Keratinocyte (primary cell): ENCODE measurements around the gene JAM3. TPM values are rescaled to one million over a fixed set of nuclear protein-coding genes. Genes with fewer than 3 reads are reported as not detected.

Source experiments
- DNase-seq: peaks from one replicate; pipeline ENCODE4 v3.0.0-alpha.2; 2011; ENCODE audit warnings: low read depth, missing footprints, low spot score
- FAIRE-seq: peaks from 2 replicates; lab custom pipeline; 2011; peaks lifted over from hg19 to GRCh38; lab: Jason Lieb, UNC
- H2AFZ ChIP-seq: 2 replicates; pipeline ENCODE4 v1.6.0; 2012; ENCODE audit warnings: low read length, control low read depth, inconsistent platforms; ENCODE audit not compliant: control insufficient read depth
- H3K27ac ChIP-seq: 2 replicates; pipeline ENCODE4 v1.5.1; 2011; ENCODE audit warnings: low read length; ENCODE audit not compliant: control insufficient read depth, insufficient read depth
- H3K27me3 ChIP-seq: 3 replicates; pipeline ENCODE4 v1.6.0; 2011; ENCODE audit warnings: low read length; ENCODE audit not compliant: control insufficient read depth, insufficient read depth; ENCODE audit errors: extremely low read depth
- H3K36me3 ChIP-seq, 2 experiments: 2 replicates in 1 of 2; 3 replicates in 1 of 2; pipeline ENCODE4 v1.5.1; 2011; ENCODE audit warnings: low read length in 2 of 2, mild to moderate bottlenecking in 1 of 2; ENCODE audit not compliant: control insufficient read depth in 2 of 2, insufficient read depth in 2 of 2; ENCODE audit errors: extremely low read depth in 1 of 2
- H3K4me1 ChIP-seq: 3 replicates; pipeline ENCODE4 v1.5.1; 2011; ENCODE audit warnings: low read length; ENCODE audit not compliant: control insufficient read depth, insufficient read depth; ENCODE audit errors: extremely low read depth
- H3K4me2 ChIP-seq: 3 replicates; pipeline ENCODE4 v1.6.0; 2011; ENCODE audit warnings: low read depth, low read length; ENCODE audit not compliant: control insufficient read depth, insufficient read depth; ENCODE audit errors: extremely low read depth
- H3K4me3 ChIP-seq, 3 experiments: fragments of 200-600 bp in 1 of 3; sonication (generic) in 1 of 3; 2 replicates in 2 of 3; 3 replicates in 1 of 3; pipeline ENCODE4 v1.5.1; 2011 to 2016; ENCODE audit warnings: low read length in 3 of 3, mild to moderate bottlenecking in 3 of 3, control low read depth in 2 of 3, inconsistent platforms in 1 of 3, low read depth in 1 of 3, mixed read lengths in 1 of 3, mixed run types in 1 of 3, moderate library complexity in 1 of 3; ENCODE audit not compliant: control insufficient read depth in 2 of 3, insufficient read depth in 2 of 3; ENCODE audit errors: extremely low read depth in 1 of 3
- H3K79me2 ChIP-seq: 2 replicates; pipeline ENCODE4 v1.6.0; 2012; ENCODE audit warnings: low read length; ENCODE audit not compliant: control insufficient read depth, insufficient read depth
- H3K9ac ChIP-seq: 3 replicates; pipeline ENCODE4 v1.6.0; 2011; ENCODE audit warnings: low read length; ENCODE audit not compliant: control insufficient read depth, insufficient read depth; ENCODE audit errors: extremely low read depth
- H3K9me1 ChIP-seq: 3 replicates; pipeline ENCODE4 v1.6.0; 2011; ENCODE audit warnings: low read length; ENCODE audit not compliant: control insufficient read depth, insufficient read depth; ENCODE audit errors: extremely low read depth
- H3K9me3 ChIP-seq: 2 replicates; pipeline ENCODE4 v1.5.1; 2012; ENCODE audit warnings: low read depth, low read length; ENCODE audit not compliant: control insufficient read depth
- H4K20me1 ChIP-seq: 3 replicates; pipeline ENCODE4 v1.6.0; 2011; ENCODE audit warnings: low read length; ENCODE audit not compliant: control insufficient read depth, insufficient read depth; ENCODE audit errors: extremely low read depth
- EZH2 ChIP-seq: IDR thresholded peaks from one replicate; pipeline ENCODE4 v1.6.1; 2012; ENCODE audit warnings: inconsistent platforms, mild to moderate bottlenecking, low read length, moderate library complexity
- dilution Hi-C: fragments of 300-500 bp; cut with MboI; formaldehyde crosslinking; loops from one replicate; pipeline ENCODE4 v1.7.0; 2020; ENCODE audit warnings: low sequenced_read_pairs; ENCODE audit not compliant: extremely low pct_ligation_motif_present
- polyA plus RNA-seq, 5 experiments: library from polyadenylated mRNA; depleted of rRNA in 3 of 5; stranded (reverse) in 3 of 5; stranded (forward) in 1 of 5; unstranded in 1 of 5; fragments of >200 nt; gene quantifications; 1 replicate in 1 of 5; 2 replicates in 3 of 5; 3 replicates in 1 of 5; pipeline versions ENCODE4 v1.2.1 to v1.2.3, GENCODE V29; 2011 to 2012; ENCODE audit warnings: missing spikeins in 2 of 5, low read depth in 1 of 5, low replicate concordance in 1 of 5
- TF ChIP-seq, protein P1 (sequence below), 3 experiments: IDR thresholded peaks in 1 of 3; conservative IDR thresholded peaks in 1 of 3; optimal IDR thresholded peaks in 1 of 3; 2 replicates in 2 of 3; 3 replicates in 1 of 3; pipeline versions ENCODE3 to v1.5.1; 2011; ENCODE audit warnings: low read length in 3 of 3, mild to moderate bottlenecking in 3 of 3, moderate library complexity in 2 of 3, control low read depth in 1 of 3, inconsistent platforms in 1 of 3; ENCODE audit not compliant: insufficient read depth in 2 of 3; ENCODE audit errors: extremely low read depth in 1 of 3

The JAM3 gene
- polyA plus RNA-seq, 1 donor (not counting 4 experiments of a cell fraction or from before 2014, with no cell fraction given), result 11.4 TPM

DNA sequence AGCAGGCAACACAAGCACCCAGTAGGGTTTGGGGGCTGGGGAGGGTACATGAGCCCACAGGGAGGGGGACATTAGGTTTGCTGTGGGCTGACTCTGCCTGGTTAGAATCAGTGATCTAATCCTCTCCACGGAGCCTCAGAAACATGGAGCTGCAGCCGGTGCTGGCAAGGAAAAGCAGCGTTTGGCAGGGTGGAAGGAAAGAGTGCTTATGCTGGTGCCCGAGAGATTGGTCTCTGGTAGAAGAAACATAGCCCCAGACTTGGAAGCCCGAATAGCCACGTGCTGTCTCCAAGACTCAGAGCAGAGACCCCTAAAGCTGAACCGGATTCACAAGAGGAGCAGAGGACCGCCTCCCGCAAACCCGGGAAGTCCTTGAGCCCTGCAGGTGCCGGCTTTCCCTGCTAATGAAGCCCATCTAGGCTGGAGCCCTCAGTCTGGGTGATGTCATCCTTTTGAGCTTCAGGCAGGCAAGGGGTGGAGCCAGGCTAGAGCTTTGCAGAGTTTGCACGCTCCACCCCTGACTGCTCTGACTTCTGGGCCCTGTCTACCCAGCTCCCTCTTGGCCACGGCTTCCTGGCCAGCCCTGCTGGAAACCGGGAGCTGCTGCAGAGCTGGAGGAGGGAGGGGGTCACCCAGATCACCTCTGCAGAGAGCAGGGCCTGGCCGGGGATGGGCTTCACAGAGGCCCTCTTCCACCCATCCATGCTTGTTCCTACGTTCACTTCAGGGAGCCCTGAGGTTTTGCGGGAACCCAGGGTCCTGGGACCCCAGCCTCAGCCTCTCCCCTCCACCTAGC lies 35.0 kb upstream of the JAM3 start:
- peak overlapping the region; percentile 81 for H3K4me2 ChIP-seq
- H2AFZ ChIP-seq, result peak overlapping the region; percentile 71
- no peaks in the 10 kb centered on the region for H3K9me3 ChIP-seq
- peak overlapping the region; percentile 64 for H3K9ac ChIP-seq
- peaks cover 50% of the 10 kb centered on the region for H3K4me1 ChIP-seq
- peak overlapping the region in 1 of 3 experiments; percentile 37 for H3K4me3 ChIP-seq
- no peaks in the 10 kb centered on the region for H3K36me3 ChIP-seq
- dilution Hi-C loops, result no loop called here
- H4K20me1 ChIP-seq, result no peaks in the 10 kb centered on the region
- H3K27me3 ChIP-seq, result no peaks in the 10 kb centered on the region
- H3K27ac ChIP-seq, result peak overlapping the region; percentile 79
- H3K9me1 ChIP-seq, result no peaks in the 10 kb centered on the region
- FAIRE-seq (peak; percentile 92), DNase-seq (peak; percentile 69)
- TF ChIP-seq EZH2, result no peak
- no peaks in the 10 kb centered on the region for H3K79me2 ChIP-seq

DNA sequence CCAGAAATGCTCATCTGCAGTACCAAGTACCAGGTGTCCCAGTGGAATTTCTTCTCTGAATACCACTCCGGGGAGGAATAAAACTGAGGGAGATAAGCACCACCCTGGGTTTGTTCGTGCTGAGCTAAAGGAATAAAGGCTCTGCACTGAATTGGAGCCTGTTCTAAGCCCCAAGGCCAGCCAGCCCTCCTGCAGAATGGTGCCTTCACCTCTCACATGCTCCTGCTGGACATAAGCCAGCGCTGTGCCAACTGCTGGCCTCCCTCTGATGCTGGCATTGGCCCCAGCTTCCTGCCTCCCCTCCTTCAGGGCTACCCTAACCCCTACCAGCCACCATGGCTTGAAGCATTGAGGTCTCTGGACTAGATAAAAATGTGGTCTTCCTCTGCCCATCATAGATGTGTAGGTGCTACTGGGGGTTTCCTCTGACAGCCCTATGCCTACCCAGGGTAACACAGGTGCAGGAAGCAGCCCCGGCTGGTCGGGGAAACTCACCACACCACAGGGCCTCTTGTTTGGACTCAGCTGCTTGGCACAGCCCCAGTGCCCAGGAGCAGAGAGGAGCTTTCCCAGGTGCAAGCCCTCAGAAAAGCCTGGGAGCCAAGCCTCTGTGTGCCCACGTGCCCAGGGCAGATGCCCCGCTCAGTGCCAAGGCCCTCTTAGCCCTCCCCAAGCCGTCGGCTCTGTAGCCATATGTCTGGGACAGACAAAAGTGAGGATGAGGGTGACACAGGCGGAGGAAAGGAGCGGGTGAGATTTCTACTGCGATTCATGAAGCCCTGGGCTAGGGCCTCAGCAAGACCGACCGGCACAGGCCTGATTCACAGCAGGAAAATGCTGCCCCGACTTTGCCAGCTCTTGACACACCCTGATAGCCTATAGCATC lies 34.1 kb upstream of the JAM3 start:
- Histone ChIP-seq H3K4me3 (no peak overlapping the region), H3K9me3 (no peaks in the 10 kb centered on the region), H4K20me1 (no peaks in the 10 kb centered on the region), H3K36me3 (no peaks in the 10 kb centered on the region), H3K9me1 (no peaks in the 10 kb centered on the region), H3K79me2 (no peaks in the 10 kb centered on the region), H3K27ac (peak overlapping the region; percentile 79), H2AFZ (peak overlapping the region; percentile 74), H3K9ac (peak overlapping the region; percentile 64), H3K4me1 (peaks cover 50% of the 10 kb centered on the region), H3K4me2 (peak overlapping the region; percentile 81), H3K27me3 (no peaks in the 10 kb centered on the region)
- dilution Hi-C loops, result no loop called here
- DNase-seq, result peak; percentile 42
- TF ChIP-seq EZH2, result no peak
- TF ChIP-seq, protein P1, sequence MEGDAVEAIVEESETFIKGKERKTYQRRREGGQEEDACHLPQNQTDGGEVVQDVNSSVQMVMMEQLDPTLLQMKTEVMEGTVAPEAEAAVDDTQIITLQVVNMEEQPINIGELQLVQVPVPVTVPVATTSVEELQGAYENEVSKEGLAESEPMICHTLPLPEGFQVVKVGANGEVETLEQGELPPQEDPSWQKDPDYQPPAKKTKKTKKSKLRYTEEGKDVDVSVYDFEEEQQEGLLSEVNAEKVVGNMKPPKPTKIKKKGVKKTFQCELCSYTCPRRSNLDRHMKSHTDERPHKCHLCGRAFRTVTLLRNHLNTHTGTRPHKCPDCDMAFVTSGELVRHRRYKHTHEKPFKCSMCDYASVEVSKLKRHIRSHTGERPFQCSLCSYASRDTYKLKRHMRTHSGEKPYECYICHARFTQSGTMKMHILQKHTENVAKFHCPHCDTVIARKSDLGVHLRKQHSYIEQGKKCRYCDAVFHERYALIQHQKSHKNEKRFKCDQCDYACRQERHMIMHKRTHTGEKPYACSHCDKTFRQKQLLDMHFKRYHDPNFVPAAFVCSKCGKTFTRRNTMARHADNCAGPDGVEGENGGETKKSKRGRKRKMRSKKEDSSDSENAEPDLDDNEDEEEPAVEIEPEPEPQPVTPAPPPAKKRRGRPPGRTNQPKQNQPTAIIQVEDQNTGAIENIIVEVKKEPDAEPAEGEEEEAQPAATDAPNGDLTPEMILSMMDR (optimal IDR thresholded peaks at IDR 0.05 in 1 of 3, IDR thresholded peaks at IDR 0.05 in 1 of 3, conservative IDR thresholded peaks at IDR 0.05 in 1 of 3; ENCODE audit: extremely low read depth in 1 of 3, insufficient read depth in 2 of 3, low read length in 3 of 3), result no peak
- peak; percentile 80 for FAIRE-seq
